Activated CD8-positive, alpha-beta T cell treated with anti-CD3 and anti-CD28 coated beads, Interleukin-2, amount 10 ng/mL, durations not matched to agents 7 days and 5 days (primary cell): ENCODE results near the gene LRRC63. TPM values are rescaled to one million over a fixed set of nuclear protein-coding genes. Genes with fewer than 3 reads are reported as not detected.

Experiments used
- ATAC-seq: fragments of 150-1000 bp; cut with Tn5 transposase; one replicate; pipeline ENCODE4 v1.10.0; 2021; ENCODE audit warnings: moderate library complexity
- CTCF ChIA-PET: fragments of 350-600 bp; sonication (Branson Sonifier 250); formaldehyde crosslinking; loops from one replicate; lab custom pipeline; 2021; ENCODE audit warnings: antibody characterized with exemption; lab: Charles Lee
- POLR2A ChIA-PET: fragments of 350-600 bp; sonication (Branson Sonifier 250); formaldehyde crosslinking; loops from one replicate; lab custom pipeline; 2021; ENCODE audit warnings: antibody characterized with exemption; lab: Charles Lee
- DNase-seq: peaks from one replicate; pipeline ENCODE4 v3.0.0-alpha.2; 2020
- H3K27ac Mint-ChIP-seq: one replicate; pipeline ENCODE4 v1.8.0; 2021; ENCODE audit warnings: mild to moderate bottlenecking, mixed read lengths
- H3K27me3 Mint-ChIP-seq: one replicate; pipeline ENCODE4 v1.8.0; 2021; ENCODE audit warnings: low read depth, mixed read lengths
- H3K36me3 Mint-ChIP-seq: one replicate; pipeline ENCODE4 v1.8.0; 2021; ENCODE audit warnings: low read depth, mixed read lengths
- H3K4me1 Mint-ChIP-seq: one replicate; pipeline ENCODE4 v1.8.0; 2021; ENCODE audit warnings: low read depth, mixed read lengths
- H3K4me3 Mint-ChIP-seq: one replicate; pipeline ENCODE4 v1.8.0; 2021; ENCODE audit warnings: mild to moderate bottlenecking, mixed read lengths
- H3K9me3 Mint-ChIP-seq: one replicate; pipeline ENCODE4 v1.8.0; 2022; ENCODE audit warnings: mixed read lengths; ENCODE audit not compliant: insufficient read depth
- total RNA-seq, 2 experiments: library from RNA; stranded (reverse); gene quantifications; one replicate each; pipeline ENCODE4 v1.2.3, GENCODE V29; 2021

LRRC63 gene
- total RNA-seq, 2 experiments from 2014 or later: 1.7 to 2.2 TPM

DNA sequence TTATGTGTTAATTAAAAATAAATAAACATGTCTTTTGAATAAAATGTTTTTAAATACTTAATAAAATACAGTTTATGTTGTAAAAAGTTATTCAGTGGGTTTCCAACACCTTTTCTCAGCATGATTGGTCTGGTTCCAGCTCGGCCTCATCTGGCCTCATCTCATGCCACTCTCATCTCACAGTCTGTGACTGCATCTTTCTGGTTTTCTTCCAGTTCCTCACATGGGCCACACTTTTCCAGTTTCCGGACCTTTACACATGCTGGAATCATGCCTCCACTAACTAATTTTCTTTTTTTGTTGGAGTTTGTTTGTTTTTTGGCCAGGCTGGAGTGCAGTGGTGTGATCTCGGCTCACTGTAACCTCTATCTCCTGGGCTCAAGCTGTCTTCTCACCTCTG lies 92.8 kb downstream of the LRRC63 start:
- Mint-ChIP-seq H3K9me3 (peaks cover 6% of the 10 kb centered on the region), H3K36me3 (peaks cover 15% of the 10 kb centered on the region), H3K4me3 (no peak overlapping the region), H3K27ac (no peak overlapping the region), H3K4me1 (peaks cover 14% of the 10 kb centered on the region), H3K27me3 (no peaks in the 10 kb centered on the region)
- ATAC-seq (no peak), DNase-seq (no peak)
- POLR2A ChIA-PET: interaction anchor here (0.6 kb wide), 1 partner anchor 63 kb away, joined by 5 read pairs; no protein-coding TSS in a partner anchor
- CTCF ChIA-PET: interaction anchor here (0.6 to 2.3 kb wide), 6 partner anchors 9 to 767 kb away, joined by 3 to 9 read pairs (median 4); no protein-coding TSS in a partner anchor

DNA sequence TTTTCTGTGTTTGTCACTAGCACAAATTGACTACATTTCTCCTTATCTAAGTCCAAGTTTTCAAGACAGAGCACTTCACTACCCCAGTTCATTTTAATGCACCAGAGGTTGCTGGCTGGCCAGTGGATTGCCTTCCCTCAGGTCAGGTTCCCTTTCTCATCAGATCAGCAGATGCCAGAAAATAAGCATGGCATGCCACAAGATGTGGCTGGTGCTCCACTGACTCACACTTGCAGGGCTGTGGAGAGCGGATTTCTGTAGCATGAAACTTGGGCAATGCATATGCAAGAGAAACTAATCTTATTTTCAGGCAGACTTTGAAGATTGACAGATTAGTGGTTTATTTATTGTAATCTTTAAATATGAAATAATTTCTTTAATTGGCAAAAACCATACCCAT lies 95.8 kb downstream of the LRRC63 start:
- DNase-seq (no peak), ATAC-seq (no peak)
- Mint-ChIP-seq H3K4me1 (peaks cover 15% of the 10 kb centered on the region), H3K27ac (no peak overlapping the region), H3K36me3 (peaks cover 16% of the 10 kb centered on the region), H3K27me3 (no peaks in the 10 kb centered on the region), H3K4me3 (no peak overlapping the region), H3K9me3 (peaks cover 13% of the 10 kb centered on the region)
- ChIA-PET POLR2A (interaction anchor here (1.0 kb wide), 1 partner anchor 11 kb away, joined by 3 read pairs; no protein-coding TSS in a partner anchor), CTCF (interaction anchor here (1.9 kb wide), 1 partner anchor 14 kb away, joined by 7 read pairs; no protein-coding TSS in a partner anchor)

DNA sequence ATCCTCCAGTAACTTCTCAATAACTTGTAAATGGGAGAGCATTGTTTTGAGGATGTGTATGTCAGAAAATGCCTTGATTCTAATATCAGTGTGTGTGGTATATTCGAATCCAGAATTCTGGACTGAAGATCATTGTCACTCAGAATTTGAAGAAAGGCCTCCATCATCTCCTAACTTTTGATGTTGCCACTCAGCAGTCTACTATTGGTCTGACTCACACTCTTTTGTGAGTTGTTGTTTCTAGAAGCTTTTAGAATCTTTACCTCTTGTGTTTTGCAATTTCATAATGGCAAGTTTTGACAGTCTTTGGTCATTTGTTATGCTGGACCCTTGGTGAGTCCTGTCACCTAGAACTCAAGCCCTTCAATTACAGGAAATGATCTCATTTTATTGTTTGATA lies 98.3 kb downstream of the LRRC63 start:
- Mint-ChIP-seq H3K36me3 (peaks cover 26% of the 10 kb centered on the region), H3K4me1 (peaks cover 15% of the 10 kb centered on the region), H3K9me3 (peaks cover 22% of the 10 kb centered on the region), H3K4me3 (no peak overlapping the region), H3K27me3 (no peaks in the 10 kb centered on the region), H3K27ac (no peak overlapping the region)
- DNase-seq: no peak
- no peak for ATAC-seq
- ChIA-PET CTCF (interaction anchor here (1.2 to 1.7 kb wide), 3 partner anchors 11 to 13 kb away, joined by 3 to 4 read pairs (median 3); no protein-coding TSS in a partner anchor), POLR2A (no interaction called here)

DNA sequence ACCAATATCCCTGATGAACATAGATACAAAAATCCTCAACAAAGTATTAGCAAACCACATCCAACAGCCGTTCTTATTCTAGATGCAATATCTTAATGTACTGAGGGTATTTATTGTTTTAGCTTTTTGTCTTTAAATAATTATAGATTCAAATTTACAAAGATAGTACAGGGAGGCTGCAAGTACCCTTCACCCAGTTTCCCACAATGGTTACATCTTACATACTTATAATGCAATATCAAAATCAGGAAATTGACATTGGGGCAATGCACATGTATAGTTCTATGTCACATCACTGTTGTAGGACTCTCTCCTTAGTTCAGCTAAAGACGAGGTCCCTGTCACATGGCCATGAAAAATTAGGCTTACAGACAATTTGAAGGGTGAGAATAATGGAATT lies 99.5 kb downstream of the LRRC63 start:
- ChIA-PET POLR2A (no interaction called here), CTCF (interaction anchor here (1.5 to 1.7 kb wide), 2 partner anchors 13 to 14 kb away, joined by 3 read pairs; no protein-coding TSS in a partner anchor)
- DNase-seq: no peak
- no peak overlapping the region for H3K4me3 Mint-ChIP-seq
- H3K36me3 Mint-ChIP-seq: peaks cover 30% of the 10 kb centered on the region
- no peak overlapping the region for H3K27ac Mint-ChIP-seq
- ATAC-seq: no peak
- no peaks in the 10 kb centered on the region for H3K27me3 Mint-ChIP-seq
- H3K4me1 Mint-ChIP-seq: peaks cover 18% of the 10 kb centered on the region
- H3K9me3 Mint-ChIP-seq: peaks cover 22% of the 10 kb centered on the region

DNA sequence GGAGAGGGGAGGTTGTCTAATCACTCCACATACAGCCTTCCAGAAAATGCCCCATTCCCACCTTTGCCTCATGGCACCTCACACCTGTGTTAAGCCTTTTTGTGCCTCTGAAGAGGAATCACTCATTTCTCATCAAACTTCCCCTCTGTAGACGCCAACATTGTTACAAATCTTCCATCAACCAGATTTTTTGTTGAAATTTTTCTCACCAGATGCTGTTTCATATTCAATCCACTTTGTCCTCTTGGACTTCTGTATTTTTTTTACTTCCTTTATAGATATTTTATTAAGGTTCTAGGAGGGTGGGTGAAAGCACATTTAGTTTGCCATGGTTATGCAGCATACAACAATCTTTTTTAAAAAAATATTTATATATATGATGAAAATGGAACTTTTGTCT lies 101.3 kb downstream of the LRRC63 start:
- Mint-ChIP-seq H3K9me3 (peaks cover 22% of the 10 kb centered on the region), H3K36me3 (peaks cover 32% of the 10 kb centered on the region), H3K27ac (no peak overlapping the region), H3K4me3 (no peak overlapping the region), H3K4me1 (peaks cover 23% of the 10 kb centered on the region), H3K27me3 (no peaks in the 10 kb centered on the region)
- ATAC-seq (no peak), DNase-seq (no peak)
- POLR2A ChIA-PET: interaction anchor here (0.7 kb wide), 1 partner anchor 171 kb away, joined by 3 read pairs; no protein-coding TSS in a partner anchor
- CTCF ChIA-PET: interaction anchor here (1.0 to 2.6 kb wide), 9 partner anchors 9 to 689 kb away, joined by 3 to 22 read pairs (median 4); no protein-coding TSS in a partner anchor

DNA sequence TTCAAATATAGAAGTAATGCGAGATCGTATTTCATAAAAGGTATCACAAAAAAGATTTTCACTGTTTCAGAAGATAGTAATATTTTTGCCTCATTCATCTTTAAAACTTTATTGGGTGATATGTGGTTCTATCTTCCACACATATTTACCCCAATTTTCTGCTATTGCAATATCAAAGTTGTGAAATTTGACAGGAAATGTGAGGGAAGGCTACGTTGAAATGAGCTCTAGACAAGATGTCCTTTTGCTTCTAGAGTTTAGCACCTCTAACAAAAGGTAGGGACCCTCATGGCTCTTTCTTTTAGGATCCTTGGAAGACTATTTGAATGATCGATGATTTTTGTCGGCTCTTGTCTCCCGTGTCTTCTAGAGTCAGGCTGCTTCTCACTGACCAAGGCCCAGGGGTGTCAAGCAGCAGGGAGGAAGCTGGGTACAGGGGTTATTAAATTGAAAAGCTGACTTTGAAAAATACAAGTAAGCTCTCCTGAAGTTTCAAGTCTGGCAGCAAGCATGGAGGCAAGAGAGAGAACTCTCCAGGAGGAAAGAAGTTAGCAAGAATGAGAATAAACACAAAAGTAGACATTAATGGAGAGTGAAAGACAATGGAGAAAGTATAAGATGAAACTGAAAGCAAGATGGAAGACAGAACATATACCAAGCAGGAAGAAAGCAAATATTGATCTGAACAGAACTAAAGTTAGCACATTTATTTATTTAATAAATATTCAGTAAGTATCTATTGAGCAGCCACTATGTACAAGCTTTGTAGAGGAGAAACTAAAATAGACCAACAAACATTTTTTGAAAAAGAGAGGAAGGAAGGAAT lies 101.9 kb downstream of the LRRC63 start:
- Mint-ChIP-seq H3K4me3 (peak overlapping the region; percentile 57), H3K36me3 (peaks cover 32% of the 10 kb centered on the region), H3K27ac (peak overlapping the region; percentile 87), H3K9me3 (peaks cover 22% of the 10 kb centered on the region), H3K4me1 (peaks cover 23% of the 10 kb centered on the region), H3K27me3 (no peaks in the 10 kb centered on the region)
- ChIA-PET CTCF (interaction anchor here (0.7 to 2.6 kb wide), 12 partner anchors 8 to 829 kb away, joined by 3 to 22 read pairs (median 4); no protein-coding TSS in a partner anchor), POLR2A (interaction anchor here (0.7 to 1.0 kb wide), 4 partner anchors 18 to 262 kb away, joined by 3 to 4 read pairs (median 3); no protein-coding TSS in a partner anchor)
- DNase-seq (no peak), ATAC-seq (peak; percentile 57)

DNA sequence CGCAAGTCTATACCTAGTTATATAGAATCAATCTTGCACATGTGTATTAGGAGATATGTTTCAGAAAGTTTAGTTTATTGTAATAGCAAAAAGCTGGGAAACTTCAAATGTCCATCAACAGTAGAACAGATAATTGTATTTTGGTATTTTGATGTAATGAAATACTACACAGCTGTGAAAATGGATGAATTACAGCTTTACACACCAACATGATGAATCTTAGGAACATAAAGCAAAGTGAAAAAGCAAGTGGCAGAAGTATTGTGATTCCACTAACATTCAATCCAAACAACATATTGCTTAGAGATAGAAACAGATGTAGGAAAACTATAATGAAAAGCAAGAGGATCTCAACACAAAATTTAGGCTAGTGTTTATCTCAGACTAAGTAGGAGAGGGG lies 102.9 kb downstream of the LRRC63 start:
- ATAC-seq (no peak), DNase-seq (no peak)
- Mint-ChIP-seq H3K27ac (no peak overlapping the region), H3K4me3 (no peak overlapping the region), H3K9me3 (peaks cover 22% of the 10 kb centered on the region), H3K27me3 (no peaks in the 10 kb centered on the region), H3K4me1 (peaks cover 23% of the 10 kb centered on the region), H3K36me3 (peaks cover 32% of the 10 kb centered on the region)
- CTCF ChIA-PET: interaction anchor here (1.1 to 2.6 kb wide), 6 partner anchors 10 to 691 kb away, joined by 3 to 22 read pairs (median 6); no protein-coding TSS in a partner anchor
- POLR2A ChIA-PET: no interaction called here

DNA sequence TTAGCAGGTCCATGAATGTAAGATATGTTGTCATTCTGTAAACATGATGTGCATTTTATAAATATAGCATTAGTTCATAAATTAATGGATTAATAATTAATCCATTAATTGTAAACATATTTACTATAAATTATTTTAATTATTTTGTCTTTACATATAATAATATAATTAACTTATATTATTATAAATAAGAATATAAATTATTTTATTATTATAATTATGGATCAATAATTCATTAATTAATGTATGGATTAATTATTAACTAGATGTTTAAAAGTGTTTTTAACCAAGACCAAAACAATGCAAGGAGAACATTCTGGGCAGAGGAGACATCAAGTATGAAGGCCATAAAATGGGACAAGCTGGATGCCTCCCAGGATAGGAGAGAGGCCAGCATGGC lies 103.3 kb downstream of the LRRC63 start:
- POLR2A ChIA-PET: no interaction called here

DNA sequence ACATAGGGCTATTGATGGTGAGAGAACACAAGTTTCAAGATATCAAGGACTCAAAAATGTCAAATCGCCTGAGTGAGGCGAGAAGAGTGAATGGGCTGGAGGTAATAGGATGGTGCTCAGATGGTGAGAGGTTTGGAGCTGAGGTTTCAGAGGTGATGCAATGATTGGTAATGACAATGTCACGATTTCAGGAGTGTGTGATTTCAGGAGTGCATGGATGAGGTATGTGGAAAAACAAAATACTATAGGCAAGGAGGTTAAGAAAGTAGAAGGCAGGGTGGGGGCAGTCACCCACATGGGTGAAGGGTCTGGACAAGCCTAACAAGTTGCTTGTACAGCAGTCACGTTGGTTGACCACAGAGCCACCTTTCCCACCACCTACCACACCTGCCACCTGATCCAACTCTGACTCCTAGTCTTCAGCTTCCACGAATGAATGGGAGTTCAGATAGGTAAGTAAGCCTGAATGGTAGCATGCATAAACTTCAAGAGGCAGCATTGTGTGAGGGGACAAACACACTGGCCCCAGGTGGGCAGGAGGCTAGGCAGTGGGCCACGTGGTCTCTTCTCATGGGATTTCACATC lies 103.9 kb downstream of the LRRC63 start:
- H3K9me3 Mint-ChIP-seq: peaks cover 19% of the 10 kb centered on the region
- no peaks in the 10 kb centered on the region for H3K27me3 Mint-ChIP-seq
- ATAC-seq (no peak), DNase-seq (no peak)
- H3K36me3 Mint-ChIP-seq: peaks cover 29% of the 10 kb centered on the region
- H3K4me3 Mint-ChIP-seq: no peak overlapping the region
- ChIA-PET CTCF (interaction anchor here (1.2 kb wide), 1 partner anchor 18 kb away, joined by 3 read pairs; no protein-coding TSS in a partner anchor), POLR2A (no interaction called here)
- no peak overlapping the region for H3K27ac Mint-ChIP-seq
- H3K4me1 Mint-ChIP-seq: peaks cover 28% of the 10 kb centered on the region

More for the DNA sequence above, 103.3 kb downstream of the LRRC63 start:
- Mint-ChIP-seq H3K36me3 (peaks cover 29% of the 10 kb centered on the region), H3K4me3 (no peak overlapping the region), H3K27me3 (no peaks in the 10 kb centered on the region), H3K4me1 (peaks cover 23% of the 10 kb centered on the region), H3K27ac (no peak overlapping the region), H3K9me3 (peaks cover 22% of the 10 kb centered on the region)
- DNase-seq: no peak
- CTCF ChIA-PET: interaction anchor here (1.1 to 2.6 kb wide), 6 partner anchors 13 to 691 kb away, joined by 3 to 22 read pairs (median 4); no protein-coding TSS in a partner anchor
- ATAC-seq: no peak

DNA sequence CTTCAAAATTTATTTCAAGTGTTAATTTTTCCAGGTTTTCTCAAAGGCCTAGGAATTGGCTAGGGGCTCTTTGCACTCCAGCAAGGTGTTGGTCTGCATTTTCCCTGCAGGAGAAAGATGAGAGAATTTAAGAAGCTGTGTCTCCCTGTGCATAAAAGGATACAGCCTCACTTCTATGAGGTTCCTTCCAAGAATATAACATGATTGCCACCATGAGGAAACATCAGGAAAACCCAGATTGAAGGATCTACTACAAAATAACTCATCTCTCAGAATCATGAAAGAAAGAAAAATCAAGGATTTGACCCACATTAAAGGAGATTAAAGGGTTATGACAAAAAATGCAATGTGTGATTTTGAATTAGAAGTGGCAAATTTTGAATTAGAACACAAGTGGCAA lies 105.4 kb downstream of the LRRC63 start:
- Mint-ChIP-seq H3K4me3 (no peak overlapping the region), H3K9me3 (peaks cover 10% of the 10 kb centered on the region), H3K36me3 (peaks cover 20% of the 10 kb centered on the region), H3K27ac (no peak overlapping the region), H3K27me3 (no peaks in the 10 kb centered on the region), H3K4me1 (peaks cover 39% of the 10 kb centered on the region)
- ATAC-seq (no peak), DNase-seq (no peak)
- ChIA-PET CTCF (interaction anchor here (1.0 kb wide), 1 partner anchor 15 kb away, joined by 4 read pairs; no protein-coding TSS in a partner anchor), POLR2A (no interaction called here)

DNA sequence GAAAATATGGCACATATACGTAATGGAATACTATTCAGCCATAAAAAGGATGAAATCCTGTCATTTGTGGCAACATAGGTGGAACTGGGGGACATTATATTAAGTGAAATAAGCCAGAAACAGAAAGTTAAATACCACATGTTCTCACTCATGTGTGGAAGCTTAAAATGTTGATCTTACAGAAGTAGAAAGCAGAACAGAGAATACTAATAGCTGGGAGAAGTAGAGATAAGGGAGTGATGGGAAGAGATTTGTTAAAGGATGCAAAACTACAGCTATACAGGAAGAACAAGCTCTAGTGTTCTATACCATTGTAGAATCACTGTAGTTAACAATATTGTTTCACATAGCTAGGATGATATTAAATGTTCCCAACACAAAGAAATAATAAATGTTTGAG lies 107.3 kb downstream of the LRRC63 start:
- no peak for ATAC-seq
- ChIA-PET POLR2A (no interaction called here), CTCF (interaction anchor here (1.2 to 7.4 kb wide), 3 partner anchors 25 to 192 kb away, joined by 3 to 160 read pairs (median 4); no protein-coding TSS in a partner anchor)
- no peak overlapping the region for H3K4me3 Mint-ChIP-seq
- DNase-seq: no peak
- peaks cover 32% of the 10 kb centered on the region for H3K4me1 Mint-ChIP-seq
- no peak overlapping the region for H3K27ac Mint-ChIP-seq
- H3K27me3 Mint-ChIP-seq: no peaks in the 10 kb centered on the region
- H3K9me3 Mint-ChIP-seq: peaks cover 7% of the 10 kb centered on the region
- H3K36me3 Mint-ChIP-seq: peaks cover 13% of the 10 kb centered on the region
